GM12878 (cell line): ENCODE measurements around the gene SPATA2. TPM values are rescaled to one million over a fixed set of nuclear protein-coding genes. Genes with fewer than 3 reads are reported as not detected.

Experiments used
- ATAC-seq: fragments of 200-7000 bp; cut with Tn5 transposase; 3 replicates; pipeline ENCODE4 v1.9.1; 2020; ENCODE audit warnings: mild to moderate bottlenecking, moderate library complexity
- BruUV-seq: library from RNA; stranded (reverse); fragments of 400-500 nt; replicated peaks from 2 replicates; lab custom pipeline; 2021; lab: Mats Ljungman, UMichigan
- CTCF ChIA-PET: fragments of 300-600 bp; sonication (Branson Sonifier 250); formaldehyde crosslinking; extraction: SDS; loops from one replicate; lab custom pipeline; 2021; ENCODE audit warnings: inconsistent platforms; lab: Yijun Ruan, JAX
- POLR2A ChIA-PET: fragments of 350-600 bp; formaldehyde crosslinking; extraction: SDS; loops from one replicate; lab custom pipeline; 2021; ENCODE audit warnings: inconsistent platforms; lab: Charles Lee
- RAD21 ChIA-PET: fragments of 300-600 bp; sonication (Branson Sonifier 250); formaldehyde crosslinking; loops from one replicate; lab custom pipeline; 2023; ENCODE audit warnings: antibody characterized with exemption; ENCODE audit not compliant: unreplicated experiment; lab: Charles Lee
- SMC1A ChIA-PET: fragments of 300-600 bp; sonication (Branson Sonifier 250); formaldehyde crosslinking; loops from one replicate; lab custom pipeline; 2023; ENCODE audit not compliant: unreplicated experiment, uncharacterized antibody; lab: Charles Lee
- DNase-seq: peaks from one replicate; pipeline ENCODE4 v3.0.0-alpha.2; 2011; ENCODE audit warnings: low read depth, low spot score
- FAIRE-seq: peaks from 3 replicates; lab custom pipeline; 2011; peaks lifted over from hg19 to GRCh38; lab: Jason Lieb, UNC
- H2AFZ ChIP-seq: 2 replicates; pipeline ENCODE4 v1.6.0; 2011; ENCODE audit warnings: low read depth, low read length, control low read depth; ENCODE audit not compliant: control insufficient read depth
- H3K27ac ChIP-seq: 2 replicates; pipeline ENCODE4 v1.5.1; 2011; ENCODE audit warnings: control low read depth; ENCODE audit not compliant: control insufficient read depth, insufficient read depth
- H3K27me3 ChIP-seq, 2 experiments: replicated peaks in 1 of 2; 2 replicates each; pipeline versions ENCODE4 v1.6.0 to v1.6.1; 2011; ENCODE audit warnings: low read length in 1 of 2; ENCODE audit not compliant: control insufficient read depth in 2 of 2, insufficient read depth in 2 of 2
- H3K36me3 ChIP-seq, 2 experiments: 2 replicates each; pipeline ENCODE4 v1.5.1; 2011; ENCODE audit warnings: low read length in 1 of 2; ENCODE audit not compliant: control insufficient read depth in 2 of 2, insufficient read depth in 2 of 2
- H3K4me1 ChIP-seq: 2 replicates; pipeline ENCODE4 v1.6.1; 2011; ENCODE audit warnings: mild to moderate bottlenecking, low read length, moderate library complexity, mixed read lengths; ENCODE audit not compliant: control insufficient read depth, insufficient read depth
- H3K4me2 ChIP-seq: 2 replicates; pipeline ENCODE4 v1.6.0; 2011; ENCODE audit warnings: control low read depth; ENCODE audit not compliant: control insufficient read depth, insufficient read depth
- H3K4me3 ChIP-seq: fragments of 200-600 bp; sonication (generic); 2 replicates; pipeline ENCODE4 v1.5.1; 2016
- H3K79me2 ChIP-seq: 2 replicates; pipeline ENCODE4 v1.6.0; 2011; ENCODE audit warnings: low read length; ENCODE audit not compliant: control insufficient read depth, insufficient read depth
- H3K9ac ChIP-seq: 2 replicates; pipeline ENCODE4 v1.8.0; 2011; ENCODE audit warnings: low read length, control low read depth, mixed read lengths; ENCODE audit not compliant: control insufficient read depth, insufficient read depth
- H3K9me3 ChIP-seq: replicated peaks from 3 replicates; pipeline ENCODE4 v1.5.1; 2011; ENCODE audit warnings: mild to moderate bottlenecking, low read length; ENCODE audit not compliant: control insufficient read depth, insufficient read depth
- H4K20me1 ChIP-seq: 2 replicates; pipeline ENCODE4 v1.6.0; 2011; ENCODE audit not compliant: control insufficient read depth, insufficient read depth
- CEBPB ChIP-seq, 2 experiments: fragments of 150-350 bp in 1 of 2; IDR thresholded peaks; 2 replicates each; pipeline ENCODE4 v1.6.1; 2012 to 2014; ENCODE audit warnings: low read depth in 2 of 2, low read length in 2 of 2, borderline replicate concordance in 1 of 2, inconsistent platforms in 1 of 2
- NR2C2 ChIP-seq: IDR thresholded peaks from 2 replicates; pipeline ENCODE4 v1.6.1; 2011; ENCODE audit warnings: borderline replicate concordance, low read depth; ENCODE audit not compliant: control insufficient read depth, insufficient read length
- POLR2A ChIP-seq: IDR thresholded peaks from 2 replicates; pipeline ENCODE4 v1.6.1; 2011; ENCODE audit warnings: low read depth, mild to moderate bottlenecking, low read length
- WGBS: methylation state at CpG from one replicate; pipeline ENCODE4 v1.1.6; 2016; ENCODE audit warnings: low lambda C conversion rate; ENCODE audit not compliant: insufficient replicate concordance, insufficient coverage; ENCODE audit errors: missing lambda C conversion rate; 5-methylcytosine and 5-hydroxymethylcytosine counted together
- in situ Hi-C: fragments of 300-500 bp; cut with MboI; formaldehyde crosslinking; loops from 9 replicates; pipeline ENCODE4 v1.14.3; 2018; ENCODE audit warnings: mixed read lengths
- intact Hi-C: fragments of 100-400 bp; cut with micrococcal nuclease; formaldehyde crosslinking; loops from one replicate; pipeline ENCODE4 v1.14.2; 2022; ENCODE audit not compliant: unreplicated experiment
- polyA plus RNA-seq, 11 experiments: library from polyadenylated mRNA; depleted of rRNA in 4 of 11; unstranded in 6 of 11; stranded (reverse) in 5 of 11; fragments of >200 nt; fragmentation: Nextera tagmentation in 4 of 11; fragmentation: Illumina TruSeq in 1 of 11; extraction: Ambion mirVana in 4 of 11; extraction: Trizol in 1 of 11; gene quantifications; 1 replicate in 1 of 11; 2 replicates in 10 of 11; pipeline versions ENCODE4 v1.2.1 to v1.2.3, GENCODE V29; 2011 to 2016; ENCODE audit warnings: inconsistent platforms in 2 of 11, missing spikeins in 2 of 11, low read depth in 1 of 11
- total RNA-seq, 4 experiments: library from RNA; depleted of rRNA in 3 of 4; stranded (reverse); fragments of >200 nt in 3 of 4; fragmentation: Illumina TruSeq in 1 of 4; extraction: Trizol in 1 of 4; gene quantifications; 2 replicates each; pipeline versions ENCODE4 v1.2.1 to v1.2.3, GENCODE V29; 2013 to 2021

Gene SPATA2
- total and polyA plus RNA-seq, 10 of the 15 experiments (the other 5 are each of a cell fraction or from before 2014, with no cell fraction given), result 0.93 to 11.7 (median 5.6) TPM

DNA sequence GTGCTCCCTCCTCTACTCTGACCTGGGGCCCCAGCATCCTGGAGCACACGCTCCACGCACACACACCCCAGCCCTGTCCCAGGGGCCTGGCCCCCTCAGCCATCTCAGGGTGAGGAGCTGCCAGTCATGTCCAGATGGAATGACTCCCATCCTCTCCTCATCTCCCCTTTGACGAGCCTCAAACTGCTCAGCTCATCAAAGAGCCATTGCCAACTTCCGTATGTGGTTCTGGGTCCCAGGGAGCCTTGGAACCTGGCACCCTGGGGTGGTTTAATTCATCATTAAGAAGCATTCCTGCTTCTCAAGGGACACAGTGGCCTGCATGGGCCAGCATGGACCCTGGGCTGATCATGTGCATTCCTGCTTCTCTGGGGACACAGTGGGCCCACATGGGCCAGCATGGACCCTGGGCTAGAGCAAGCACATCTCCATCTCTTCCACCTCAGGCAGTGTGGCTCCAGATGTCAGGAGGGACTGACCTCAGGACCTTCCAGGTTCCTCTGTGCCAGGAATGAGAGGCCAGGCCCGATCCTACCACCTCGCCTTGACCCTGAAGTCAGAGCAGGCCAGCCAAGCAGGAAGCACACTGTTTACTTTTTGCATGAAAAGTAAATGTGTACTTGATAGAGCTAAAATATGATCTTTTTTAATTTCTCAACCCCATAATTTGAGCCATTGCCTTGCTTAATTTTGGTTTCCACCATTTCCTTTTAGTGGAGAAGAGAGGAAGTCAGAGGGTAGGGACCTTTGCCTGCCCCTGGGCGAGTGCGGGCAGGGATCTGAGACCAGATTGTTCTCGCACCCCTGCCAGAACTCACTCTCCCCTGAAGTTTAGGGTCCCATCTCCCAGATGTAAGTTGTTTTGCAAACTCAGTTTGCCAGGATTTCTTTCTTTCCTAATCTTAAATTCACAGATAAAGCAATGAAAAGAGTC is 26.1 kb downstream of the SPATA2 start:
- RAD21 ChIA-PET, result interaction anchor here (1.0 to 2.7 kb wide), 7 partner anchors 35 to 348 kb away, joined by 3 to 17 read pairs (median 4); no protein-coding TSS in a partner anchor
- H3K27ac ChIP-seq, result no peak overlapping the region
- BruUV-seq, result no TSS peak
- peaks cover 8 to 30% of the 10 kb centered on the region in 2 experiments for H3K36me3 ChIP-seq
- no peaks in the 10 kb centered on the region for H3K79me2 ChIP-seq
- POLR2A ChIA-PET, result interaction anchor here (0.6 to 1.4 kb wide), 2 partner anchors 46 to 612 kb away, joined by 3 to 4 read pairs; no protein-coding TSS in a partner anchor
- TF ChIP-seq CEBPB (IDR thresholded peaks at IDR 0.05; ENCODE audit: borderline replicate concordance in 1 of 2, low read depth in 2 of 2, low read length in 2 of 2) (no peak), NR2C2 (no peak), POLR2A (peak; percentile 61)
- TF ChIP-seq, all 136 proteins: peak for 1
- CTCF ChIA-PET, result interaction anchor here (0.7 to 3.4 kb wide), 23 partner anchors 10 to 559 kb away, joined by 3 to 21 read pairs (median 4); no protein-coding TSS in a partner anchor
- no peaks in the 10 kb centered on the region for H3K9me3 ChIP-seq
- peaks cover 21% of the 10 kb centered on the region for H3K4me1 ChIP-seq
- H3K27me3 ChIP-seq, result no peaks in the 10 kb centered on the region
- WGBS, result 75% methylated on average over 9 of the region's 9 CpGs
- H4K20me1 ChIP-seq, result no peaks in the 10 kb centered on the region
- SMC1A ChIA-PET, result interaction anchor here (0.6 to 5.6 kb wide), 3 partner anchors 40 to 279 kb away, joined by 3 to 44 read pairs (median 3); no protein-coding TSS in a partner anchor
- FAIRE-seq (no peak), DNase-seq (no peak), ATAC-seq (no peak)
- in situ Hi-C loops, result no loop called here
- no peak overlapping the region for H2AFZ ChIP-seq
- H3K4me3 ChIP-seq, result no peak overlapping the region
- no peak overlapping the region for H3K4me2 ChIP-seq
- no peak overlapping the region for H3K9ac ChIP-seq
- intact Hi-C loops, result loop anchor here (5.0 kb wide), 1 partner anchor 557 kb away; no protein-coding TSS in a partner anchor
